HG02642 (cell line): ENCODE results near the gene GRAMD1B.

Experiments used
- ATAC-seq: cut with Tn5 transposase; IDR thresholded peaks from one replicate; pipeline ENCODE4 v1.9.1; 2021; ENCODE audit warnings: mild to moderate bottlenecking; ENCODE audit not compliant: unreplicated experiment, poor library complexity

Gene GRAMD1B

DNA sequence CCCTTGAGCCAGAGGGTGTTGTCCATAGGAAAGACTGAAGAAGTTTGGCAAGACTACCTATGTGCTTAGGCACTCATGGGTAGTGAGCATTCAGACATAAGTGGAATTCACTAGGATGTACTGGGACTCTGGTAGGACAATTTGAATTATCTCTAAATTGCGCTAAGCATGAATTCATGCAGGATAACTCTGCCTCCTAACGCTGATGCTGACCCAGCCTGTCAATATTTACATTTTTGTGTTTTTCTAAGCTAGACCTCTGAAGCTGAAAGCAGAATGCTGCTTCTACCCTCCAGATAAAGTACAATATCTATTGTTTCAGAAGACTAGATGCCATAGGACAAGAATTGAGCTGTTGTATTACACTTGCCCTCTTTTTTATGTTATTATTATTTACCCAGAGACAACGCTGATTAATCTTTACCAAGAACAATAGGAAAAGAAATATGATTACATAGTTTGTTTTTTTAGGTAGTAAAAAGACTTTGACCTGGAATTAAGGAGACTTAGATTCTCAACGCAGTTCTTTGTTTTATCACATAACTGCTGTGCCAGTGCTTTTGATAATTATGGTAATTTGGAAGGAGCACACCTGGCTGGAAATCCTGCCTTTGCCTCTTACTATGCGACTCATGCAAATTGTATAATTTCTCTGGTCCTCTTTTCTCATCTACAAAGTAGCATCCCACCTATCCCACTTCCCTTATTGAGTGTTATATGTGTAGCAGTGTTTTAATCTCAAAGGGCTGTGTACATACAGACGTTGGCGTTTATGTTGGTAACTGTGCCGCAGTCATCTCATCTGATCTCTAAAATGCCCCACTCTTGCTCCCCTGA lies 21.2 kb upstream of the GRAMD1B start:
- ATAC-seq = no peak

- ATAC-seq = no peak
These were observed 20.4 kb upstream of the GRAMD1B start for GRCh38 chr11:123409456-123410217.

DNA sequence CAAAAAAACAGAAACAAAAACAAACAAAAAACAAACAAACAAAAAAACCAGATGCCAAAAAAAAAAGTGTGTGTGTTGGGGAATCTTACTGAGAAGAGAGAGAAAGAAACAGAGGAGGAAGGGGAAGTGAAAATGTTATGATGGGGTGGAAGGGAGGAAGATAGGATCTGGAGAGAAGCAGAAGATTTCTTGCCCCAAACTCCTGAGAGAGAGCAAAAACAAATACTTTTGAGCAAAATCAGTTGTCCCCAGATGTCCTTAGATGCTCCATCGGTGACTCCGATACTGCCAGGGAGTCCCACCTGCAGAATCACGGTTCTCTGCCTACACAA lies 19.9 kb upstream of the GRAMD1B start:
- ATAC-seq = no peak

GRCh38 chr11:123413636-123414035 lies 16.4 kb upstream of the GRAMD1B start:
- ATAC-seq = no peak

DNA sequence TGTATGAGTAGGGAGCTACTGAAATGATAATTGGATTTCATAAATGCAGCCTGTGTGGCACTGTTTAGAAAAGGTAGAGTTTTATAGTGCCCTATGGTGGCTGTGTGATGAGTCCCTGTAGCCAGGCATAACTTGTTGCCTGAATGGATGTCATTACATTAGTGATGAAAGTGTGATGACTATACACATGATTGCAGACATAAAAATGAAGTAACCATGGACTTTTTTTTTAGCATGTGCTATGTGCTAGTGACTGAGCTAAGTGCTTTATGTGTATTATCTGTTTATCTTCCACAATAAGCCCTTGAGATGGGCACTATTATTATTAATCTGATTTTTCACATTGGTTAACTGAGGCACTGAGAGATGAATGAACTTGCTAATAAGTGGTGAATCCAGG lies 13.5 kb upstream of the GRAMD1B start:
- ATAC-seq = no peak

DNA sequence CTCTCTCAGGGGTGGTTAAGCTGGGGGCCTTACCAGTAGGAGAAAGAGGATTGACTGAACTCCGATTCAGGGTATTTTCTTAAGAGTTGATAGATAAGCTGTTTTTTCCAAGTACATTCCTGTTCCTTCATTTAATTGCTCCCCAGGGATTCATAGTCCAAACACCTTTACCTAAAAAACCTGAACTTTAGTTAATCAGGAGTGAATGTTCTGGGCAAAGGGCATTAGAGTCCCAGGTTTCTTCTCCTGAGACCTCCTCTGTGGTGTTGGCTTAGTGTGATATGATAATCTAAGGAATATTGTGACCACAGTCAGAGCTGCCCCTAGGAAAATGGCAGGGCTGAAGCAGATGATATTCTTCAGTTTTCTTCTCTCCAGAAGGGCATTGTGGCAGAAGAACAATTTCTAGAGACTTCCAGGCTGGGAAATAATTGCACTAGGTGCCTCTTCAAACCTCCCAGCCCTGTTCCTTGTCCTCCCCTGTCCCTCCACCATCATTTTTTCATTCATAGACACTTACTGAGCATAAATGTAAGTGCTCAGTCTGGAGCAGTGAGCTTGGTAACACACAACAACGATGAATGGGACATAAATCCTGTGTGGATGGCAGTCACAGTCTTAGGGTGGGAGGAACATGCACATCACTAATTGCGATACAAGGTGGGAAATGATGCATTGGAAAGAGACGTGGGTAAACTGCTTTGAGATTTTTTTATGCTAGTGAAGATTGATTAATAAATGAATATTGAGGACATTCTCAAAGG lies 11.5 kb upstream of the GRAMD1B start:
- no peak for ATAC-seq

DNA sequence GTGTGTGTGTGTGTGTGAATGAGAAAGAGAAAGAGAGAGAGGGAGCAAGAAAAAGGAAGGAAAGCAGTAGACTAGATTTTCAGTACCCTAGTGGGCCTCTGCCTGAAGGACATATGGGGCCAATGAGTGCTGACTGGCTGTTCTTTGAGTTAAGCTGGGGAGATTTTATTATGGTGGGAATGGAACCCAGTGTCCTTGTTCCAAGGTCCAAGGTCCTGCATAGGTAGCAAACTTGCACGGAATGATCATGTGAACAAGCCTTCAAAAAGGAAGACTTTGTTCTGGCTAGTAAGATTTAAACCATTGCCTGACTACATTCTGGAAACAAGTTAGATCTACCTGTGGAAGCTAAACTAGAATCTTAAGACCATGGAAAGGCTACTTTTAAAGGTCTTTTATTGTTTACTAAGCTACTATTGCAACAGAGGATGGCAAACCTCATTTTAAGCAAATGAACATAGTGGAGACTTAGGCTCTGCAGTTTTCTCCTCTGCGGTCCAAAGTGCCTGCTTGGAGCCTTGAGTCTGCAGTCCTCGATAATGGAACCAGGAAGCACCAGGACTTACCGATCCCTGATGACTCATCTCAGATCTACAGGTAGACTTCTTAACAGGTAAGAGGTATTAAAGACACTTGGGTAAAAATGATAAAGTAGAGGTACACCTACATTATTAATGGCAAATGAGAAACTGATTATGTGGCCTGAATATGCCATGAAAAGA lies 10.2 kb upstream of the GRAMD1B start:
- no peak for ATAC-seq

DNA sequence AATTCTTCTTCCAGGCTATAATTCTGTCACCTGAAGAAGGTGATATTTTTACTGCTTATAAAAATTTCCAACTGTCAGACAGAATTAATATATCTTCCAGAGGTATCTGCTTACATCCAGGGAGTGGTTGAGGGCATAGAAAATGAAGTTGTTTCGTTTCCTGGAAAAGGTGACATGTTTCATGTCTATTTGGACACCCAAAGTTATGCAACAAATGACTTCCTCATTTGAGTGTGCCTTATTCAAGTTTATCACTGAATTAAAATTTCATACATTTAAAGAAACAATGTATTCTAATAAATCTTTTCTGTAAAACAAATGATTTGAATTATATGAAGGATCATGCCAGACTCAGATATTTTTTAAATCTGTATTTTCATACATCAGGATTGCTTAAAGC lies 8.5 kb upstream of the GRAMD1B start:
- no peak for ATAC-seq

GRCh38 chr11:123425367-123425766 lies 4.7 kb upstream of the GRAMD1B start:
- ATAC-seq = no peak

DNA sequence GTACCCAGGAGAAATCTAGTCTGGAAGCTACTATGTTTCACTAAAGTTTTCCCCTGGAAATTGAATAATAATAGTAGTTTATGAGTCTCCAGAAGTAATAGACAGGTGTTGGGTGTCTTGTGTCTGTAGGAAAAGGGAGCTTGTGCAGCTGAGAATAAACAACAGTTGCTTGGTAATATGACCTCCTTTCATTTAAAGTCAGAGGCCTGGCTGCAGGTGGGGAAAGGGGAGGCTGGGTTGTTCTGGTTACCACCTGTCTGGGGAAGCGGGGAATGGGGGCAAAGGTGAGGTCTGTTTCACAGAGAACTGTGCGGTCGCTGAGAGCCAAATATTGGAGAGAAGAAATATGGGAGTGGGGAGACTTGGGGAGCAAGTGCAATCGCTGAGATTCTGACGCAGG lies 3.3 kb upstream of the GRAMD1B start:
- ATAC-seq = no peak

- ATAC-seq = no peak
These were observed 2.7 kb upstream of the GRAMD1B start for GRCh38 chr11:123427405-123427804.

- ATAC-seq = no peak
These were observed 1.9 kb upstream of the GRAMD1B start for GRCh38 chr11:123428116-123428715.

GRCh38 chr11:123429336-123429735 lies 733 bp upstream of the GRAMD1B start:
- no peak for ATAC-seq

DNA sequence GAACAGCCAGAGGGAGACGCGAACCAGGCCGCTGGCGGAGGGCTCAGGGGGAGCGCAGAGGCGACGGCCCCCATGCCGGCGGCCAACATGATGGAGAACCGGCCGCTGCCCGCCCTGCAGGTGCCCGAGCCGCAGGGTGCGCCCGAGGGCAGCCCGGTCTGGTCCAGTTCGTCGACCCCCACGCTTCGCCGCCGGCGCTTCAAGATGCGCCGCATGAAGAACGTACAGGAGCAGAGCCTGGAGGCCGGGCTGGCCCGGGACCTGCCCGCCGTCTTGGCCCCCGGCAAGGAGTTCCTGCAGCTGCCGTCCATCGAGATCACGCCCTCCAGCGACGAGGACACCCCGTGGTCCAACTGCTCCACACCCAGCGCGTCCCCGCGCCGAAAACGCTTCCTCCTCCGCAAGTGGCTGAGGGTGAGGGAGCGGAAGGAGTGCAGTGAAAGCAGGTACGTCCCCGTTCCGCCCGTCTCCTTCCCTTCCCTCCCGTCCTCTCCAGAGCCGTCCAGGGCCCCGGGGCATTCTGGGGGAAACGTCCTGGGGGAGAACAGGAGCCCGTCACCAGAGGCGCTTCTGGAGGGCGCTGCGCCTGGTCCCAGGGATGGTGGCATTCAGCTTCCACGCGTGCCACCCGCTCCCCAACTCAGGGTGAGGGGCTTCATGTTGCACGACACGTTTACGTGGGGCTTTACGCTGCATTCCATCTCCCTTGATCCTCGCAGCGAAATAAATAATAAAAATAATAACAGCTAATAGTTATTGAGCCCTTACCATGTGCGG lies 840 bp downstream of the GRAMD1B start:
- peak; percentile 47 for ATAC-seq

DNA sequence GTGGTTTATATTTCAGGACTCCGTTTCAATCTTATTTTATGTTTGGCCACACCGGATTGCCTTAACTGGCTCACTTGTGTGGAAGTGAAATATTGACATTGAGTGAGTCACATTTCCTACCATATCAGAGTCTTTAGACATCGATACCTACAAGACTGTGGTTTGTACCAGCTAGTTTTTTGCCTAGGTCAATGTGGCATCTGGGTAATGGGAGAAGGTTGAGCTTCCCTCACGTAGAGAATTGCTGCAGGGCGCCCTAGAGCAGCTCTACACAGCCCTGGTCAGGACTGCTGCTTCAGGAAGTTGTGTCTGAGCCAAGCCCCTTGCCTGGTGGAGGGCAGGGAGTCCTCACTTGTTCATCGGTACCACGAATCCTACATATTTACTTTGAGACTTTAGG lies 1.6 kb downstream of the GRAMD1B start:
- no peak for ATAC-seq

DNA sequence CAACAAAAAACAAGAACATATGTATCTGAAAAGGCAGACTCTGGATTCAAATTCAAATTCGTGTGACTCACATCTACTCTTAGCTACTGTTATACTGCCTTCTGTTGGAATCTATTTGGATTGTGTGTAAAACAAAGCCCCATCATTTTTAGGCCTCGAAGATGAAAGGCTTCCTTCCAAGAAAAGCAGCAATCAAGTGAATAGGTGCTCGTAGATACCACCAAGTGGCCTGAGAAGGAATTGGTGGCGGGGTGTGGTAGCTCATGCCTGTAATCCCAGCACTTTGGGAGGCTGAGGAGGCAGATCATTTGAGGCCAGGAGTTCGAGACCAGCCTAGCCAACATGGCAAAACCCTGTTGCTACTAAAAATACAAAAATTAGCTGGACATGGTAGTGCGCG lies 4.2 kb downstream of the GRAMD1B start:
- ATAC-seq = no peak

- ATAC-seq = no peak
These were observed 4.8 kb downstream of the GRAMD1B start for GRCh38 chr11:123434911-123435310.

GRCh38 chr11:123437236-123437979 lies 7.3 kb downstream of the GRAMD1B start:
- ATAC-seq = no peak
